Large intestine (tissue), 3 donors: ENCODE measurements around the gene KDM4D. TPM values are rescaled to one million over a fixed set of nuclear protein-coding genes. Genes with fewer than 3 reads are reported as not detected.
"Not testable (repeated sequence)": the region's sequence is repeated elsewhere in the genome, so short reads cannot be mapped to it uniquely, and the experiment has no call there.

Experiments
- DNase-seq, 2 donors: peaks; one replicate each; pipeline versions ENCODE4 v3.0.0 to v3.0.0-alpha.2; 2013
- H3K27ac ChIP-seq: one replicate; pipeline ENCODE4 v1.5.1; 2013; ENCODE audit warnings: low read length
- H3K27me3 ChIP-seq: 2 replicates; pipeline ENCODE4 v1.6.1; 2013; ENCODE audit warnings: low read length; ENCODE audit not compliant: control insufficient read depth, insufficient read depth
- H3K36me3 ChIP-seq: 2 replicates; pipeline ENCODE4 v1.6.1; 2013; ENCODE audit warnings: low read length; ENCODE audit not compliant: control insufficient read depth, insufficient read depth
- H3K4me1 ChIP-seq: one replicate; pipeline ENCODE4 v1.6.1; 2013; ENCODE audit warnings: low read length; ENCODE audit not compliant: control insufficient read depth, insufficient read depth
- H3K4me3 ChIP-seq: one replicate; pipeline ENCODE4 v1.5.1; 2013; ENCODE audit warnings: low read length
- H3K9me3 ChIP-seq: one replicate; pipeline ENCODE4 v1.6.1; 2013; ENCODE audit warnings: mild to moderate bottlenecking, low read depth, low read length, moderate library complexity; ENCODE audit not compliant: control insufficient read depth
- WGBS: methylation state at CpG from one replicate; pipeline ENCODE4 v1.1.5; 2013; ENCODE audit warnings: low lambda C conversion rate; ENCODE audit not compliant: insufficient coverage; 5-methylcytosine and 5-hydroxymethylcytosine counted together
- polyA plus RNA-seq: library from polyadenylated mRNA; unstranded; fragments of 120-200 nt; gene quantifications from one replicate; pipeline ENCODE4 v1.2.1, GENCODE V29; 2013

Gene KDM4D
- polyA plus RNA-seq, 1 donor = 0.67 TPM

GRCh38 chr11:94993400-94993943 lies 20.0 kb downstream of the KDM4D start:
- H3K9me3 ChIP-seq = peaks cover 2% of the 10 kb centered on the region
- WGBS = 100% methylated on average over 1 of the region's 2 CpGs
- no peaks in the 10 kb centered on the region for H3K27me3 ChIP-seq
- no peak overlapping the region for H3K27ac ChIP-seq
- no peak for DNase-seq
- H3K4me1 ChIP-seq = no peaks in the 10 kb centered on the region
- H3K4me3 ChIP-seq = no peak overlapping the region
- no peaks in the 10 kb centered on the region for H3K36me3 ChIP-seq

DNA sequence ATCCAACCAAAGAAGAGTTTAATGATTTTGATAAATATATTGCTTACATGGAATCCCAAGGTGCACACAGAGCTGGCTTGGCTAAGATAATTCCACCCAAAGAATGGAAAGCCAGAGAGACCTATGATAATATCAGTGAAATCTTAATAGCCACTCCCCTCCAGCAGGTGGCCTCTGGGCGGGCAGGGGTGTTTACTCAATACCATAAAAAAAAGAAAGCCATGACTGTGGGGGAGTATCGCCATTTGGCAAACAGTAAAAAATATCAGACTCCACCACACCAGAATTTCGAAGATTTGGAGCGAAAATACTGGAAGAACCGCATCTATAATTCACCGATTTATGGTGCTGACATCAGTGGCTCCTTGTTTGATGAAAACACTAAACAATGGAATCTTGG lies 23.9 kb downstream of the KDM4D start:
- Histone ChIP-seq H3K4me3 (no peak overlapping the region), H3K4me1 (no peaks in the 10 kb centered on the region), H3K36me3 (no peaks in the 10 kb centered on the region), H3K27me3 (no peaks in the 10 kb centered on the region), H3K27ac (no peak overlapping the region), H3K9me3 (peaks cover 2% of the 10 kb centered on the region)
- WGBS = 100% methylated on average over 3 of the region's 6 CpGs
- DNase-seq = no peak

GRCh38 chr11:94998285-94998684 lies 24.8 kb downstream of the KDM4D start:
- no peak for DNase-seq
- H3K36me3 ChIP-seq = no peaks in the 10 kb centered on the region
- no peak overlapping the region for H3K4me3 ChIP-seq
- WGBS = no CpG with 5 or more reads among the region's 13 CpGs
- H3K27me3 ChIP-seq = no peaks in the 10 kb centered on the region
- no peaks in the 10 kb centered on the region for H3K4me1 ChIP-seq
- no peak overlapping the region for H3K27ac ChIP-seq
- H3K9me3 ChIP-seq = peaks cover 2% of the 10 kb centered on the region

DNA sequence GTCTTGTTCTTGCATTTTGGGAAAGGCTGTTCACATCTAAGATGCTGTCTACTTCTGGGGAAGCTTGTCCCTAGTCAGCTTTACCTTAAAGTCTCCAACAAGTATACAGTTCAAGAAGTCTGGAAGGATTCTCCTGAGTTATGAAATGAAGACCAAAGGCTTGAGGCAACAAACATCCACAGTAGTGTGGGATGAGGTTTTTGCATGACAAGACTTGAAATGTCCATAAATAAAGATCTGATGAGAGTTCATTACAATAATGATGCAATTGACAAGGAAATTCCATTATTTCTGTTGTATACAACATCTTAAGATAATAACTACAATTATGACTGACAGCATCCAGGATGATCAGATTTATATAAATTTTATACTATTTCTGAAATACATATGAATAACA lies 30.2 kb downstream of the KDM4D start:
- H3K27ac ChIP-seq = no peak overlapping the region
- H3K4me1 ChIP-seq = no peaks in the 10 kb centered on the region
- H3K4me3 ChIP-seq = no peak overlapping the region
- no peaks in the 10 kb centered on the region for H3K36me3 ChIP-seq
- no peak for DNase-seq
- H3K9me3 ChIP-seq = no peaks in the 10 kb centered on the region
- no peaks in the 10 kb centered on the region for H3K27me3 ChIP-seq

- Histone ChIP-seq H3K4me3 (no peak overlapping the region), H3K4me1 (no peaks in the 10 kb centered on the region), H3K9me3 (no peaks in the 10 kb centered on the region), H3K36me3 (no peaks in the 10 kb centered on the region), H3K27ac (no peak overlapping the region), H3K27me3 (no peaks in the 10 kb centered on the region)
- DNase-seq = no peak
- WGBS = no CpG with 5 or more reads among the region's 1 CpG
These were observed 32.1 kb downstream of the KDM4D start for GRCh38 chr11:95005642-95006041.

GRCh38 chr11:95011376-95011775 lies 37.9 kb downstream of the KDM4D start:
- Histone ChIP-seq H3K4me1 (no peaks in the 10 kb centered on the region), H3K27ac (no peak overlapping the region)
- no peak for DNase-seq

GRCh38 chr11:95014184-95014821 lies 40.8 kb downstream of the KDM4D start:
- no peak overlapping the region for H3K27ac ChIP-seq
- WGBS = 80% methylated on average over 1 of the region's 12 CpGs
- no peak overlapping the region for H3K4me3 ChIP-seq
- no peaks in the 10 kb centered on the region for H3K4me1 ChIP-seq
- DNase-seq = no peak
- H3K9me3 ChIP-seq = no peaks in the 10 kb centered on the region
- no peaks in the 10 kb centered on the region for H3K27me3 ChIP-seq
- no peaks in the 10 kb centered on the region for H3K36me3 ChIP-seq

More at GRCh38 chr11:95011376-95011775, 37.9 kb downstream of the KDM4D start:
- no peaks in the 10 kb centered on the region for H3K9me3 ChIP-seq
- no peaks in the 10 kb centered on the region for H3K27me3 ChIP-seq
- H3K4me3 ChIP-seq = no peak overlapping the region
- H3K36me3 ChIP-seq = no peaks in the 10 kb centered on the region

GRCh38 chr11:95016139-95016538 lies 42.6 kb downstream of the KDM4D start:
- H3K27ac ChIP-seq = no peak overlapping the region

DNA sequence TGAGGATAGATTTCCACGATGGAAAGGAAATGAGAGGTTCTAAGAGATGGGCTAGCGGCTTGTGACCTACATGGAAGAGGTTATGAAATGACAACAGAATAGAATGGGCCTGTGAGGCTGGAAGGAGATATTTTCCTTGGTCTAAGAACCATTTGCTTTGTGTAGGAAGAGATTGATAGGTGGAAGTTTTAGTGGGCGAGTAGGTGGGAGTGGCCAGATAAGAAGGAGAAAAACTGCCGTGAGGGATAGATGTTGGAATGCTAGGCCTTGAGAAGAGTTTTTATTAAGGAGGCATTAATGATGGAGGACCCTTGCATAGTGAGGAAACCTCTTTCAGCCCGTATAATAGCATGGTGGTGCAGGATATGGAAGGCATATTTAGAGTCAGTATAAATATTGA lies 48.0 kb downstream of the KDM4D start:
- WGBS = 33% methylated on average over 1 of the region's 5 CpGs
- not testable (repeated sequence) for H3K27me3 ChIP-seq, H3K4me3 ChIP-seq, DNase-seq, H3K27ac ChIP-seq, H3K4me1 ChIP-seq, H3K9me3 ChIP-seq, H3K36me3 ChIP-seq

More at GRCh38 chr11:95016139-95016538, 42.6 kb downstream of the KDM4D start:
- WGBS = no CpG with 5 or more reads among the region's 2 CpGs
- DNase-seq = no peak
- no peaks in the 10 kb centered on the region for H3K27me3 ChIP-seq
- no peaks in the 10 kb centered on the region for H3K36me3 ChIP-seq
- no peaks in the 10 kb centered on the region for H3K9me3 ChIP-seq
- no peaks in the 10 kb centered on the region for H3K4me1 ChIP-seq
- H3K4me3 ChIP-seq = no peak overlapping the region

GRCh38 chr11:95024958-95025357 lies 51.4 kb downstream of the KDM4D start, which contains the start of gene KDM4E:
Gene KDM4E (plus strand): TSS chr11:95025258. CDS start chr11:95025558, 300 bp downstream.
- no peaks in the 10 kb centered on the region for H3K4me1 ChIP-seq
- H3K27me3 ChIP-seq = no peaks in the 10 kb centered on the region
- H3K9me3 ChIP-seq = no peaks in the 10 kb centered on the region
- WGBS = no CpG with 5 or more reads among the region's 1 CpG
- no peak within 1 kb of the TSS for H3K4me3 ChIP-seq
- no peak within 1 kb of the TSS for H3K27ac ChIP-seq
- no peaks in the 10 kb centered on the region for H3K36me3 ChIP-seq
- no peak for DNase-seq

- H3K36me3 ChIP-seq, DNase-seq, H3K27me3 ChIP-seq, H3K9me3 ChIP-seq, H3K27ac ChIP-seq, H3K4me1 ChIP-seq, H3K4me3 ChIP-seq: not testable (repeated sequence)
- WGBS = no CpG with 5 or more reads among the region's 9 CpGs
These were observed 52.1 kb downstream of the KDM4D start for GRCh38 chr11:95025594-95025993.
